GM21723 (cell line): ENCODE measurements around the gene ZNF764.
A peak's percentile ranks its signal among the peaks of the same experiment; 100 is the strongest.

ENCODE experiments used
- ATAC-seq: cut with Tn5 transposase; IDR thresholded peaks from one replicate; pipeline ENCODE4 v1.9.1; 2021; ENCODE audit warnings: mild to moderate bottlenecking, moderate library complexity; ENCODE audit not compliant: unreplicated experiment

Gene ZNF764

DNA sequence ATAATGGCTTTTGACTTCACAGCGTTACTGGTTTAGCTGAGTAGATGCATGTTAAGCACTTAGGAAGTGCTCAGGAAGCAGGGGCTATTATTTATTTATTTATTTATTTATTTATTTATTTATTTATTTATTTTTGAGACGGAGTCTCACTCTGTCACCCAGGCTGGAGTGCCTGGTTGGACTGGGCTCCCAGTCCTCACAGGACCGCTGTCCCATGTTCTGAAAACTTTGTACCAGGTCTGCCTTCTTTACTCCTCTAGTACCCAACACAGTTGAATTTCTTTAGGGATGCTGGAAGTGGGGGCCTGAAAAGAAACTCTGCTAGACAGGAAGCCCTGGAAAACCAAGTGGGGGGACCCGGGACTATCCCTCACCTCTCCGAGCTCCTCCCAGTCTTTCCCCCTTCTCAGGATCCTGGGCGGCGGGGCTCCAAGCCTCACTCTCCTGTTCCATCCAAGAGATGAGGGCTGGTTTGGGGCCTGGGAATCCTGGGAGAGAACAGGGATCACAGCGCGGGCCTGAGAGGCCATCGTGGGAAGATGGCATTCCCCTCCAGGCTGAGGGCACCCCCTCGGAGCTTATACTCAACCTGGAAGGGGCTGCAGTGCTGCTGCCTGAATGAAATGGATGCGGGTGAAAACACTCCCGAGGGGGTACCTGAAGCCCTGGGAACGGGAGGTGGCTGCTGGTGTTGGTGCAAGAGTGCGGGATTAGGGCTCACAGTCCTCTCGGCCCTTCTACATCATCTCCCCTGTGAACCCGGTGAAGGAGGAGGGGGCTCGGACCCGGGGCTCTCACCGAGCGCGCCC lies 12.7 kb upstream of the ZNF764 start:
- no peak for ATAC-seq

DNA sequence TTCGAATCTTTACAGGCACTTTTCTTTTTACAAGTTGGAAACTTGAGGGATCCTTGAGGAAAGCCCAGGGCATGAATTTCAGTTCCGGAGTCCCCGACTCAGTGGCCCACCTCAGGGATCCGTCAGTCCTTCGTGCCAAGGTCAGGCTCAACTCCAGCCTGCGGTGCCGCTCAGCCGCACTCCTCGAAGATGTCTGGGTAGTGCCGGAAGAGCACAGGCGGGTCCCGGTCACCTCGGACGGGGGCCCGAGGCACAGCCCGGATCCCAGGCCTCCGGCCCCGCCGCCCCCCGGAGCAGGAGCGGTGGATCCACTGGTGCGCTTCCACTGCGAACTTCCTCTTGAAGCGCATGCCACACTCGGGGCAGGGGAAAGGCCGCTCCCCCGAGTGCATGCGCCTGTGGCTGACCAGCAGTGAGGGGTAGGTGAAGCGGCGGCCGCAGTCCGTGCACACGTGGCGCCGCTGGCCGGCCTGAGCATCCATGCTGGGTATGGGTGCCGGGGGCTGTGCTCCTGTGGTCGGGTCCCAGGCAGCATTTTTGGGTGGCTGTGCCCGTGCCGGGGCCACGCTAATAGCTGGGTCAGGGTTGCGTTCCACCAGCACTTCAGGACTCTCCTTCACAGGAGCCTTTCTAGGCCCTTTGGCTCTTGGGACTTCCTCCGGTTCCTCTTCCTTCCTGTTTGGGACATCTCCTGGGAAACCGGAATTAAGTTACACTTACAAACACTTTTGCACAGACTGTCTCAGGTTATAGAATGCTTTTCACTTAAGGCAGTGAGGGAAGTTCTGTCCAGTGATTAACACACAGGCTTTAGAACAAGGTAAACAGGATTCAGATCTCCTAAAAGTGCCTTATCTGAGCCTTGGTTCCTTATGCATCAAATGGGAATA lies 11.8 kb upstream of the ZNF764 start:
- no peak for ATAC-seq

DNA sequence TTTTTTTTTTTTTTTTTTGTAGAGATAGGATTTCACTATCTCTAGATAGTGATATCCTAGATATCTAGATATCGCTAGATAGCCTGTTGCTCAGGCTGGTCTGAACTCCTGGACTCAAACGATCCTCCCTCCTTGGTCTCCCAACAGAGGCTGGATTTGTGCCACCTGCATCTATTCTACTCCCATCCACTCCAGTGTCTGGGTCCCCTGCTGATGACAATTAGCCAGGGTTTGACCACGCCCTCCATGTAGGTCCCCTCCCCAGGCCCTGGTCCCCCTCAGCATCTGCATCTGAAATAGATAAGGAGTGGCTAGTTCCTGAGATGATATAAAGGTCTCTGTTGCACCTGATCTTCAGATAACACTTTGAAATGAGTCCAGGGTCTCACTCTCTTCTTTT lies 11.1 kb upstream of the ZNF764 start:
- no peak for ATAC-seq

DNA sequence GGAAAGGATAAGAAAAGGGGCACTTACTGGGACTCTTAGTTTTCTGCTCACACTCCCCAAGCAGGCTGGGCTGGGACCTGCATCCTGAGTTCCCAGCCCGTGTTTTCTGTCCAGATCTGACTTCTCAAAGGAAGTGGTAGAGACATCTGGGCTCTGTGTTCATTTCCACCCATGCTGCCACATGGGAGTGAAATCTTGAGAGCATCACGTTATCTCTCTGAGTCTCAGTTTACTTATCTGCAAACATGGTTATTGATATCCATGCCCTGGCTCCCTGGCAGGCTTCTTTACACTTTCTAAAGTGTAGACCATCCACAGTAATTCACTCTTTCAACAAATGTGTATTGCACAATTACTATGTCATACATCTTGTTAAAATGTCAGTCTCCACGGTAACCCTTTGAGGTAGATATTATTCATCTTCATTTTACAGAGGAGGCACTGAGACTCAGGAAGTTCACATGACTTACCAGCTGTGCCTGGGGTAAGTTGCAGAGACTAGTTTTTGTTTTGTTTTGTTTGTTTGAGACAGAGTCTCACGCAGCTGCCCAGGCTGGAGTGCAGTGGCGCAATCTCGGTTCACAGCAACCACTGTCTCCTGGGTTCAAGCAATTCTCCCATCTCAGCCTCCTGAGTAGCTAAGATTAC lies 9.9 kb upstream of the ZNF764 start:
- no peak for ATAC-seq

DNA sequence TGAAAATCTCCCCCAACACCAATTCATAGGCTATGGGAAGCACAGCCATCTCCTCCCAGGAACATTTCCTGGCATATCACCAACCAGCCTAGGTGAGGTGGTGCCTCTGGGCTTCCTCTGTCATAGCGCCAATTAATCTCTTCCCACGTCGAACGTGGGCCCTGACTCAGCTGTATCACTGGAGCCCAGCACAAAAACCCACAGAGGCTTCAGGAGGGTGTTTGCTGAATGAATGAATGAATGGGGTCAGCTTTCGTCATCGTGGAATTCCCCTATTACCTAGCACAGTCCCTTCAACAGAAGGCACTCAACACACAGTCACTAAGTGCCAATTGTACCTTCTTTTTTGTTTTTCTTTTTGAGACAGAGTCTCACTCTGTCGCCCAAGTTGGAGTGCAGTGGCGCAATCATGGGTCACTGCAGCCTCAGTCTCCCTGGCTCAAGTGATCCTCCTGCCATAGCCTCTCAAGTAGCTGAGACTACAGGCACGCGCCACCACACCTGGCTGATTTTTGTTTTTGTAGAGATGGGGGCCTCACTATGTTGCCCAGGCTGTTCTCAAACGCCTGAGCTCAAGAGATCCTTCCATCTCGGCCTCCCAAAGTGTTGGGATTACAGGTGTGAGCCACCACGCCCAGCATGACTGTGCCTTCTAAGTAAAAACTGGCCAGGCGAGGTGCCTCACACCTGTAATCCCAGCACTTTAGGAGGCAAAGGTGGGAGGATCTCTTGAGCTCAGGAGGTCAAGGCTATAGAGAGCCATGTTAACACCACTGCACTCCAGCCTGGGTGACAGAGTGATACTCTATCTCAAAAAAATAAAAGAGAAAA lies 9.2 kb upstream of the ZNF764 start:
- no peak for ATAC-seq

DNA sequence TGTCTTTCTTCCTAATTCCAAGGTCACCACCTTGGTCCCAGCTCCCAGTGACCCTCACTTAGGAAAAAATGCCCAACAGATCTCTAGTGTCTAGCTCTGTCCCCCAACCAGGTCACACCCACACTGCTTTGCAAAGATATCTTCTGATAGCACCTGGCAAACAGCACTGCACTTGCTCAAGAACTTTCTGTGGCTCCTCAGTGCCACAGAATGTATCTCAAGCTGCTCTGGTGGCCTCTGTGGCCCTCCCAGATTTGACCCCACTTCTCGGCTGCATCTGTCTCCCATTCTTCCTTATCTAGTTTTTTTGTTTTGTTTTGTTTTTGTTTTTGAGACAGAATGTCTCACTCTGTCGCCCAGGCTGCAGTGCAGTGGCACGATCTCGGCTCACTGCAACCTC lies 8.4 kb upstream of the ZNF764 start:
- ATAC-seq: no peak

DNA sequence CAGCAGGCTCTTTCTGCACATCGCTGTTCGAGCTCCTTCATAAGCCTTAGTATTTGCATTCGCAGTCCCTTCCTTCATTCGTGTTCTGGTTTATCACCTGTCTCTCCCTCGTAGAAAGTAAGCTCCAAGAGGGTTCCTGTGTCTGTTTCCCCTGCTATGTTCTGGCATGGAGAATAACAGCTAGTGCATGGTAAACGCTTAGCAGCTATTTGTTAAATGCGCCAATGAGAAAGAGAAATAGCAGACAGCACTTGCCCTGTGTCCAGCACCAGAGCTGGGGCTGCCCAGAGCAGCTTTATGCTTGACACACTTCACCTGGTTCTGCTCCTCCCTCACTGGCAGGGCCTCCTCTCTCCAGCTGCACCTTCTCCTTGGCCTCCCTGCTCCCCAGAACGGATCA lies 7.8 kb upstream of the ZNF764 start:
- ATAC-seq: no peak

DNA sequence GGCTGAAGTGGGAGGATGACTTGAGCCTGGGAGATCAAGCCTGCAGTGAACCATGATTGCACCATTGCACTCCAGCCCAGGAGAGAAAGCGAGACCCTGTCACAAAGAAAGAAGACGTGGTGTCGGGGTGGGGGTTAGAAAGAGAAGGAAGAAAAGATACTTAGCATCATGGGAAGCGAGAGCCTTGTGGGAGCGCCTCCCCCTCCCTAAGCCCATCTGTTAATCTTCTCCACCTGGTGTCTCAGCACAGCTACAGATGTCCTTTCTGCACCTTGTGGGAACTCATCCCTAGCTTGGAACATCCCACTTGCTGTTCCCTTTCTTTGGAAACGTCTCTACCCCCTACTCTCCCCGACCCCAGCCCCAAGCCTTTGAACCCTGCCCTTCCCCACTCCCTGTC lies 7.4 kb upstream of the ZNF764 start:
- no peak for ATAC-seq

DNA sequence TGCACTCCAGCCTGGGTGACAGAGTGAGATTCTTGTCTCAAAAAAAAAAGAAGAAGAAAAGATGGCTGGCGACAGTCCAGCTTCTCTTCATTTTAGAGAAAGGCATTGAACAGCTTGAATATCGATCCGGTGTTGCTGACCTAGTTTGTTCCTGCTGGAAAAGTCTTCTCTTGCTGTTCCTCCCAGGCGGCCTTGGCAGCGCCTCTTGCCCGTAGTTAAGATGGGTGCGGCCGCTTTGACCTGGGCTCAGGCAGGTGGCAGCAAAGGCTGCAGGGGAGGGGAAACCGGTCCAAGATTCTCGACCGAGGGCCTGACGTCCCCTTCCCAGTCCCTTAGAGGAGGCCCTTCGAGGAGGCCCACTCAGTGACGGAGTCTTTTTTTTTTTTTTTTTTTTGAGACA lies 3.8 kb upstream of the ZNF764 start:
- ATAC-seq: no peak

DNA sequence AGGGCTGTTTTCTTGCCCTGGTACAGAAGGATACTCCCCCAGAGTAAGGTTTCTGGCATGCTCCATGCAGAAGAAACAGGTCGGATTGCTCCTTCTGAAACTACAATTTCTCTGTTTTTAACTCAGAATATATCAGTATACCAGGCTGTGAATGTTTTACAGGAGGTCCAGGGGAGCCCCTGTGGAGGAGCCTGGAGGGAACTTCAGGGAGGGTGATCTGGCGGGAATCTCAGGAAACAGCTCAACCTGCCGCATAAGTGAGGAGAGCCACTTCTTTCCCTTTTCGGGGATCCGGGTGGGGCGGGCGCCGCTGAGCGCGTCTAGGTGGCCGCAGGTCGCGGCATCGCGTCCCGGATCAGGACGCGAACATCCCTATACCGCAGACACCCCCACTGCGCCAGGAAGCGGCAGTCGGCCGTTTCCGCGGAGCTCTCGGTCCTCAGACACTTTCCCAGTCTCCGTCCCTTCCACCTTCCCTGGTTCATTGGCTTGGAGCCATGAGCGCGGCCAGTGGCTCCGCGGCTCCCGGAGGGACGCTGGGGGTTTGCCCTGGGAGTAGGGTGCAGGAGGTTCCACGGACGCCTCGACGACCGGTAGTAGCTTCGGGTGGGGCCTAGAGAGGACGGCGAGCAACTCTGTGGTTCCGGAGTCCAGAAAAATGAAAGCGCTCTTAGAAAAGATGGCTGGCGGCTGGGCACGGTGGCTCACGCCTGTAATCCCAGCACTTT lies 3.1 kb upstream of the ZNF764 start:
- no peak for ATAC-seq

DNA sequence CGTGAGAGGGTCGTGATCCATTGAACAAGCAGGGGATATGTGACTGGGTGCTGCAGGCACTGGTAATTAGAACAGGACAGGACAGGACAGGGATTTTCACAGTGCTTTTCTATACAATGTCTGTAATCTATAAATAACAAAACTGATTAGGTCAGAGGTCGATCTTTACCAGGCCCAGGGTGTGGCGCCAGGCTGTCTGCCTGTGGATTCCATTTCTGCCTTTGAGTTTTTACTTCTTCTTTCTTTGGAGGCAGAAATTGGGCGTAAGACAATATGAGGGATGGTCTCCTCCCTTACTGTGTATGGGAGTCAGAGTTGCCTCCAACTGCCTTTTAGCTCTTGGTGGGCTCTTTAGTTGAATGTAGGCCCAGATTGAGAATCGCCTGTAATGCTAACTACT lies 1.5 kb upstream of the ZNF764 start:
- no peak for ATAC-seq

DNA sequence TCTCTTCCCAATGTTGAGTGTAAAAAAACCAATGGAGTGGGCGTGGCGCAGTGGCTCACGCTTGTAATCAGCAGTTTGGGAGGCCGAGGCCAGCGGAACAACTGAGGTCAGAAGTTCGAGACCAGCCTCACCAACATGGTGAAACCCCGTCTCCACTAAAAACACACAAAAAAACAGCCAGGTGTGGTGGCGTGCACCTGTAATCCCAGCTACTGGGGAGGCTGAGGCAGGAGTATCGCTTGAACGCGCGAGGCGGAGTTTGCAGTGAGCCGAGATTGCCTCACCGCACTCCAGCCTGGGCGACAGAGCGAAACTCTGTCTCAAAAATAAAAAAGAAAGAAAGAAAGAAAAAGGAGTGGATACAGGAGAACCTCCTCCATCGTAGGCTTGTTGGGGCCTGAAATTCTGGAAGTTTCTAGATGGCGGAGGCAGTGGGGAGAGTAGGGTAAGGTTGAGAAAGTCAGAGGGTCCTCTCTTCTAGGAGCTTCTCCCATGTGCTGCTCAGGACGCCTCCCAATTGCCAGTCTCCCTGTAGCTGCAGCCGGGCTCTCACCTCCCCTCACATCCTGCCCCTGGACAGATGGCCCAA lies 709 bp upstream of the ZNF764 start:
- no peak for ATAC-seq

DNA sequence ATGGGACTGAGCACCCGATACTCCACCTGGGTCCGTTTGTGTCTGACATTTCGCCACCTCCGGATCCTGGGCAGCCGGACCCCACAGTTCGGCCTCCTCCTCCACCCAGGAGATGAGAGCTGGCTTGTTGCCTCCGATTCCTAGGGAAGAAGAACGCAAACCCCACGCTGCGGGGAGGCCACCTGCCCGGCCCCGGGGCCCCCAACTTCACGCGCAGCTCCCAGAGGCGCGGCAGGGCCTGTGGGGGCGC lies 542 bp downstream of the ZNF764 start:
- ATAC-seq: peak; percentile 4

DNA sequence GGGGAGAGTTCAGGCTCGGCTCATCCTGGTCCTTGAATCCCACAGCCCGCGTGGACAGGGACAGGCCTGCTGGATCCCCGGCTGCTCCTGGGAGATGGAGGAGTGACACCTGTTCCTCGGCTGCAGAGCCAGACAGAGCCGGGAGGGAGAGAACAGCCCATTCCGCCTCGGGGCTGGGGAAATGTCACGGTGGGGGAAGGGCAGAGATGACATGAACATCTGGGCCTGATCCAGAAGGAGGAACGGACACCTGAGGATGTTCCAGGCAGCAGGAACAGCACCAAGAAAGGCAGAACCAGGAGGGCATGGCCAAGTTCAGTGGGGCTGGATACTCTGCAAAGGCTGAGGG lies 2.1 kb downstream of the ZNF764 start:
- ATAC-seq: no peak

DNA sequence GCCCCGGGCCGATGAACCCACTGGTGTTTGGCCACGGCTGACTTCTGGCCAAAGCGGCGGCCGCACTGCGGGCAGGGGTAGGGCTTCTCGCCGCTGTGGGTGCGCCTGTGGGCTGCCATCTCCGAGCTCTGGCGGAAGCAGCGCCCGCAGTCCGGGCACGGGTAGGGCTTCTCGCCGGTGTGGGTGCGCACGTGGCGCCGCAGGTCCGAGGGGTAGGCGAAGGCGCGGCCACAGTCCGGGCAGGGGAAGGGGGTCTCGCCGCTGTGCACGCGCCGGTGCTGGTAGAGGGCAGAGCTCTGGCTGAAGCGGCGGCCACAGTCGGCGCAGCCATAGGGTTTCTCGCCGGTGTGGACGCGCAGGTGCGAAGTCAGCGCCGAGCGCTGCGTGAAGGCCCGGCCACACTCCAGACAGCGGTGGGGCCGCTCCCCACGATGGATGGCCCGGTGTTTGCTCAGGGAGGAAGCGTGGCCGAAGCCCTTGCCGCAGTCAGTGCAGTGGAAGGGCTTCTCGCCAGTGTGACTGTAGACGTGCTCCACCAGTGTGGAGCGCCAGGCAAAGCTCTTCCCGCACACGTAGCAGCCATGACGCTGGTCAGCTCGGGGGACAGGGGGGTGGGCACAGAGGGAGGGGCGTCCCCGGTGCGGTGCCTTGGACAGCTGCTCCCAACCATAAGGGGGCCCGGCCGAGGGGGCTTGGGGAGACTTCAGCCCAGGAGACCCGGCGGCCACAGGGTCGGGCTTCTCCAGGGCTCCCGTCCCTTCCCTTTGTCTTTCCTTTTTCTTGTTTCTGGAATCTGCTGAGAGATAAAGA lies 2.7 kb downstream of the ZNF764 start:
- ATAC-seq: no peak

DNA sequence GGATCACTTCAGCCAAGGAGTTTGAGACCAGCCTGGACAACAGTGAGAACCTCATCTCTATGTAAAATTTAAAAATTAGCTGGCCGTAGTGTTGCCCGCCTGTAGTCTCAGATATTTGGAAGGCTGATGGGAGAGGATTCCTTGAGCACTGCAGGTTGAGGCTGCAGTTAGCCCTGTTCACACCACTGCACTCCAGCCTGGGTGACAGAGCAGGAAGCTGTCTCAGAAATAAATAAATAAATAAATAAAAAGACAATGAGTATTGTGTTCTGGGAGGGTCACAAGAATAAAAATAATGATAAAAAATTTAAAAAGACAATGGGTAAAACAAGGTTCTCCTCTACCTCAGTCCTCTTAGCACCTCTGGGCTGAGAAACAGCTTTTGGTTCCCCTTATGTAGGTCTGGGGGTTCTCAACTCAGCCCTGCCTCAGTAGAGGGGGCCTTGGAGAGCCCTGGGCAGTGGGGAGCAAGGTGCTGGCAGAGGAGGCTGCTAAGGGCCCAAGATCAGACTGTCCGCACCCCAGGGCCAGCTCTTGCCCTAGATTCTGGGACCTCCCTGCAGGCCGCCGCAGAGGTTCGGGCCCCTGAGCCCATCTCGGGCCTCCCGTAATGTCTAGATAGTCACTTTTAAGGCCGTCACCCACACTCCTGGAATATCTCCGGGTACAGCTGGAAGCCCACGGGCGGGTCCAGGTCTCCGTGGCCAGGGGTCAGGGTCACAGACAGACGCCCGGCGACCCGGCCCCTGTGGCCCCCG lies 3.4 kb downstream of the ZNF764 start:
- ATAC-seq: no peak

DNA sequence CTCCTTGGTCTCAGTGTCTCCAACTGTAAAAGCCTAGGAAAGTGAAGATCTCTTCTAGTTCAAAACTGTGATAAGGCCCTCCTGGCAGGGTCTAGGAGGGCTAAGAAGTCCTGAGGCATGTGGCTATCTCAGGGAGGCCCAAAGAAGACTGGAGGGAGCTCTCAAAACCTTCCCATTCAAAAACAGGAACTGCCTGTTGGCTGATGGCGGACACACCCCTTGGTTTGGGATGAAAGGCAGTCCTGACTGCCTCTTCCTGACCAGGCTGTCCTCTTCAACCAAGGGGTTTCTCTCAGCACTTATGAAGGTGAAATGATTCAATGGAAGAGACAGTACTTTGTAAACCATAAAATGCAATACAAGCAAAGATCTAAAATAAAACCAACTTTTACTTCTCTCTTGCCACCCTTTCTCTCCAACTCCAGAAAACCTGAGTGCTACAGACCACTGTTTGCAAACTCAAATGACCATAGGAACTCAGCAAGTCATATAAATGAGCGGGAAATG lies 4.7 kb downstream of the ZNF764 start:
- no peak for ATAC-seq

DNA sequence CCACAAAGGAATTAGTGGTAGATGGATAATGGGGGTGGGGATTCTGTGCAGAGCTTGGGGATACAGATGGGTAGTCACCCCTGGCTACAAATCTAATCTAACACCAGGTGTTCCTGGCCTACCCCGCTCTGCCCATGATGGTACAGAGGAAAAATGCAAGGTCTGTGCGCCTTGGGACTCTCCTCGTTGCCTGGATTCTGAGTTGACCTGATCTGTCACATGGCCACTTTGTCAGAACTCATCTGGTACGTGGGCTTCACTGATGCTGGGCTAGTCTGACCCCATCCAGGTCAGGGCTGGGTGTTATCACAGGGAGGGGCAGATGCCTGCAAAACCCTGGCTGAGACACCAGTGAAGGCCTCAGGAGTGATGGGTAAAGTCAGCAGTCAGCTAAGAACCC lies 5.2 kb downstream of the ZNF764 start:
- ATAC-seq: no peak
